Measurements from ENCODE around the gene MTRR. TPM values are rescaled to one million over a fixed set of nuclear protein-coding genes. Genes with fewer than 3 reads are reported as not detected.

The MTRR gene
- polyA plus RNA-seq, 1 of the 3 experiments (the other 2 are of a cell fraction): 18.4 TPM

GRCh38 chr5:7856855-7857254 is 12.1 kb upstream of the MTRR start:
- Histone ChIP-seq H3K36me3 (replicated peaks in 1 of 2; ENCODE audit: control insufficient read depth in 1 of 2, insufficient read depth in 2 of 2, low read length in 1 of 2) (peaks cover 24 to 35% of the 10 kb centered on the region in 2 experiments), H3K4me1 (ENCODE audit: control insufficient read depth in 1 of 2, insufficient read depth in 2 of 2, low read depth in 1 of 2, low read length in 1 of 2) (peaks cover 4 to 11% of the 10 kb centered on the region in 2 experiments; a peak in 2 of 4 replicates), H4K20me1 (ENCODE audit: insufficient read depth) (no peaks in the 10 kb centered on the region), H3K9me3 (no peaks in the 10 kb centered on the region), H3K27me3 (ENCODE audit: insufficient read depth) (no peaks in the 10 kb centered on the region; the same call in 1 of the 2 replicates), H3K79me2 (ENCODE audit: insufficient read depth) (no peaks in the 10 kb centered on the region), H3K27ac (ENCODE audit: low read depth in 2 of 2, low read length in 1 of 2) (no peak overlapping the region), H3K4me2 (no peak overlapping the region), H3K4me3 (ENCODE audit: low read depth in 2 of 2, low read length in 1 of 2) (no peak overlapping the region), H3F3A (replicated peaks; ENCODE audit: insufficient read depth) (peaks cover 8% of the 10 kb centered on the region), H3K9ac (no peak overlapping the region), H2AFZ (ENCODE audit: low read depth) (no peak overlapping the region), H3K9me2 (no peaks in the 10 kb centered on the region)
- ChIA-PET POLR2A (no interaction called here), CTCF (interaction anchor here (0.6 to 4.0 kb wide), 14 partner anchors 11 to 1035 kb away, joined by 3 to 34 read pairs (median 4); partner anchors contain the start of genes FASTKD3 and MTRR)
- TF ChIP-seq RAD21 (IDR thresholded peaks at IDR 0.05; ENCODE audit: low read length) (peak; percentile 80), SMC3 (IDR thresholded peaks at IDR 0.05; ENCODE audit: low read depth, low read length) (peak; percentile 29; the same call in 1 of the 2 replicates), CTCF (IDR thresholded peaks at IDR 0.05) (peak; percentile 67), TAF1 (IDR thresholded peaks at IDR 0.05; ENCODE audit: borderline replicate concordance, low read depth, low read length) (no peak)
- 100% methylated on average over 2 of the region's 2 CpGs for WGBS (ENCODE audit: low lambda C conversion rate)
- peak; percentile 65 for DNase-seq

GRCh38 chr5:7857361-7857760 is 11.6 kb upstream of the MTRR start:
- no peak overlapping the region for H3K27ac ChIP-seq (ENCODE audit: low read depth in 2 of 2, low read length in 1 of 2)
- TF ChIP-seq RFX5 (IDR thresholded peaks at IDR 0.05; ENCODE audit: low read length): no peak
- POLR2A ChIA-PET: no interaction called here
- no peaks in the 10 kb centered on the region for H4K20me1 ChIP-seq (ENCODE audit: insufficient read depth)
- peaks cover 8% of the 10 kb centered on the region for H3F3A ChIP-seq (replicated peaks; ENCODE audit: insufficient read depth)
- peaks cover 4 to 11% of the 10 kb centered on the region in 2 experiments; a peak in 2 of 4 replicates for H3K4me1 ChIP-seq (ENCODE audit: control insufficient read depth in 1 of 2, insufficient read depth in 2 of 2, low read depth in 1 of 2, low read length in 1 of 2)
- no peaks in the 10 kb centered on the region for H3K27me3 ChIP-seq (ENCODE audit: insufficient read depth)
- H3K4me3 ChIP-seq (ENCODE audit: low read depth in 2 of 2, low read length in 1 of 2): no peak overlapping the region
- no peak overlapping the region for H3K9ac ChIP-seq
- no peak for DNase-seq
- H3K9me2 ChIP-seq: no peaks in the 10 kb centered on the region
- H3K9me3 ChIP-seq: no peaks in the 10 kb centered on the region
- CTCF ChIA-PET: interaction anchor here (0.6 to 4.0 kb wide), 15 partner anchors 11 to 1035 kb away, joined by 3 to 34 read pairs (median 4); partner anchors contain the start of genes FASTKD3 and MTRR
- H3K4me2 ChIP-seq: no peak overlapping the region
- WGBS (ENCODE audit: low lambda C conversion rate): 82% methylated on average over 5 of the region's 5 CpGs
- H3K36me3 ChIP-seq (replicated peaks in 1 of 2; ENCODE audit: control insufficient read depth in 1 of 2, insufficient read depth in 2 of 2, low read length in 1 of 2): peaks cover 29 to 40% of the 10 kb centered on the region in 2 experiments
- no peak overlapping the region for H2AFZ ChIP-seq (ENCODE audit: low read depth)
- H3K79me2 ChIP-seq (ENCODE audit: insufficient read depth): no peaks in the 10 kb centered on the region

GRCh38 chr5:7857926-7858632 is 10.9 kb upstream of the MTRR start:
- Histone ChIP-seq H3K4me3 (ENCODE audit: low read depth in 2 of 2, low read length in 1 of 2) (no peak overlapping the region), H3K36me3 (replicated peaks in 1 of 2; ENCODE audit: control insufficient read depth in 1 of 2, insufficient read depth in 2 of 2, low read length in 1 of 2) (peaks cover 35 to 47% of the 10 kb centered on the region in 2 experiments), H3K27me3 (ENCODE audit: insufficient read depth) (no peaks in the 10 kb centered on the region), H4K20me1 (ENCODE audit: insufficient read depth) (no peaks in the 10 kb centered on the region), H3K9ac (no peak overlapping the region), H3K9me2 (no peaks in the 10 kb centered on the region), H3K4me2 (peak overlapping the region; percentile 43; the same call in 1 of the 2 replicates), H3K79me2 (ENCODE audit: insufficient read depth) (no peaks in the 10 kb centered on the region), H3F3A (replicated peaks; ENCODE audit: insufficient read depth) (peaks cover 8% of the 10 kb centered on the region), H2AFZ (ENCODE audit: low read depth) (no peak overlapping the region), H3K4me1 (ENCODE audit: control insufficient read depth in 1 of 2, insufficient read depth in 2 of 2, low read depth in 1 of 2, low read length in 1 of 2) (peaks cover 4 to 11% of the 10 kb centered on the region in 2 experiments; a peak in 2 of 4 replicates), H3K27ac (ENCODE audit: low read depth in 2 of 2, low read length in 1 of 2) (no peak overlapping the region; a peak in 2 of 4 replicates), H3K9me3 (no peaks in the 10 kb centered on the region)
- 60% methylated on average over 9 of the region's 9 CpGs for WGBS (ENCODE audit: low lambda C conversion rate)
- no peak for DNase-seq
- ChIA-PET CTCF (interaction anchor here (0.8 to 4.0 kb wide), 12 partner anchors 8 to 597 kb away, joined by 3 to 34 read pairs (median 6); partner anchors contain the start of genes FASTKD3 and MTRR), POLR2A (no interaction called here)
- no peak for TF ChIP-seq FOSL2 (IDR thresholded peaks at IDR 0.05; ENCODE audit: borderline replicate concordance, low read depth)
- no peak for TF ChIP-seq CTCF (IDR thresholded peaks at IDR 0.05)
- TF ChIP-seq MXI1 (IDR thresholded peaks at IDR 0.05; ENCODE audit: low read depth, low read length): no peak
- no peak for TF ChIP-seq FOXM1 (IDR thresholded peaks at IDR 0.05; ENCODE audit: low read depth)
- TF ChIP-seq PBX3 (IDR thresholded peaks at IDR 0.05): no peak
- TF ChIP-seq GABPA (IDR thresholded peaks at IDR 0.05; ENCODE audit: low read depth): no peak
- no peak for TF ChIP-seq RAD21 (IDR thresholded peaks at IDR 0.05; ENCODE audit: low read length)
- no peak for TF ChIP-seq USF2 (IDR thresholded peaks at IDR 0.05; ENCODE audit: borderline replicate concordance, low read depth, low read length)
- no peak for TF ChIP-seq SMC3 (IDR thresholded peaks at IDR 0.05; ENCODE audit: low read depth, low read length)
- no peak for TF ChIP-seq FOXJ3 (CRISPR knock-in tag; IDR thresholded peaks at IDR 0.05)
